Adipocyte (in vitro differentiated cells): ENCODE results near the gene HTRA2.

Experiments
- DNase-seq: peaks from one replicate; pipeline ENCODE4 v3.0.0-alpha.2; 2015; ENCODE audit warnings: low read depth
- H3K27me3 ChIP-seq: replicated peaks from 2 replicates; pipeline ENCODE4 v1.7.0; 2013; ENCODE audit warnings: mild to moderate bottlenecking, low read length, moderate library complexity; ENCODE audit not compliant: control insufficient read depth, insufficient read depth
- H3K36me3 ChIP-seq: 2 replicates; pipeline ENCODE4 v1.7.0; 2013; ENCODE audit warnings: low read length, mild to moderate bottlenecking, moderate library complexity; ENCODE audit not compliant: control insufficient read depth, insufficient read depth, severe bottlenecking
- H3K4me1 ChIP-seq: 2 replicates; pipeline ENCODE4 v1.7.0; 2013; ENCODE audit warnings: mild to moderate bottlenecking, low read length, moderate library complexity; ENCODE audit not compliant: control insufficient read depth, insufficient read depth
- H3K4me3 ChIP-seq: 2 replicates; pipeline ENCODE4 v1.7.0; 2013; ENCODE audit warnings: mild to moderate bottlenecking, low read length, moderate library complexity
- H3K9ac ChIP-seq: 2 replicates; pipeline ENCODE4 v1.7.0; 2013; ENCODE audit warnings: mild to moderate bottlenecking, low read length, moderate library complexity
- H3K9me3 ChIP-seq: 2 replicates; pipeline ENCODE4 v1.7.0; 2013; ENCODE audit warnings: mild to moderate bottlenecking, low read length, moderate library complexity; ENCODE audit not compliant: control insufficient read depth

The HTRA2 gene

GRCh38 chr2:74493546-74493945 lies 36.2 kb upstream of the HTRA2 start:
- no peaks in the 10 kb centered on the region for H3K27me3 ChIP-seq
- H3K4me1 ChIP-seq, result peaks cover 11% of the 10 kb centered on the region
- no peaks in the 10 kb centered on the region for H3K9me3 ChIP-seq
- no peak overlapping the region for H3K9ac ChIP-seq
- no peak for DNase-seq
- peaks cover 46% of the 10 kb centered on the region for H3K36me3 ChIP-seq
- no peak overlapping the region for H3K4me3 ChIP-seq

- Histone ChIP-seq H3K9me3 (no peaks in the 10 kb centered on the region), H3K4me1 (peaks cover 18% of the 10 kb centered on the region), H3K27me3 (no peaks in the 10 kb centered on the region), H3K4me3 (no peak overlapping the region), H3K9ac (no peak overlapping the region), H3K36me3 (peaks cover 40% of the 10 kb centered on the region)
- DNase-seq, result no peak
Measured at GRCh38 chr2:74495440-74495839, 34.3 kb upstream of the HTRA2 start.

GRCh38 chr2:74496997-74497776 lies 32.5 kb upstream of the HTRA2 start:
- Histone ChIP-seq H3K9me3 (no peaks in the 10 kb centered on the region), H3K4me1 (peaks cover 18% of the 10 kb centered on the region), H3K4me3 (peak overlapping the region; percentile 71), H3K36me3 (peaks cover 23% of the 10 kb centered on the region), H3K9ac (no peak overlapping the region), H3K27me3 (no peaks in the 10 kb centered on the region)
- DNase-seq, result no peak

- no peak overlapping the region for H3K9ac ChIP-seq
- H3K36me3 ChIP-seq, result peaks cover 15% of the 10 kb centered on the region
- no peaks in the 10 kb centered on the region for H3K27me3 ChIP-seq
- H3K4me3 ChIP-seq, result peak overlapping the region; percentile 71
- H3K9me3 ChIP-seq, result no peaks in the 10 kb centered on the region
- DNase-seq, result no peak
- H3K4me1 ChIP-seq, result peaks cover 21% of the 10 kb centered on the region
Measured at GRCh38 chr2:74497777-74498499, 31.8 kb upstream of the HTRA2 start.

- H3K4me1 ChIP-seq, result peaks cover 26% of the 10 kb centered on the region
- H3K9me3 ChIP-seq, result no peaks in the 10 kb centered on the region
- peak; percentile 59 for DNase-seq
- H3K4me3 ChIP-seq, result peak overlapping the region; percentile 71
- peaks cover 8% of the 10 kb centered on the region for H3K36me3 ChIP-seq
- no peaks in the 10 kb centered on the region for H3K27me3 ChIP-seq
- H3K9ac ChIP-seq, result peak overlapping the region; percentile 58
Measured at GRCh38 chr2:74498500-74499266, 31.1 kb upstream of the HTRA2 start.

DNA sequence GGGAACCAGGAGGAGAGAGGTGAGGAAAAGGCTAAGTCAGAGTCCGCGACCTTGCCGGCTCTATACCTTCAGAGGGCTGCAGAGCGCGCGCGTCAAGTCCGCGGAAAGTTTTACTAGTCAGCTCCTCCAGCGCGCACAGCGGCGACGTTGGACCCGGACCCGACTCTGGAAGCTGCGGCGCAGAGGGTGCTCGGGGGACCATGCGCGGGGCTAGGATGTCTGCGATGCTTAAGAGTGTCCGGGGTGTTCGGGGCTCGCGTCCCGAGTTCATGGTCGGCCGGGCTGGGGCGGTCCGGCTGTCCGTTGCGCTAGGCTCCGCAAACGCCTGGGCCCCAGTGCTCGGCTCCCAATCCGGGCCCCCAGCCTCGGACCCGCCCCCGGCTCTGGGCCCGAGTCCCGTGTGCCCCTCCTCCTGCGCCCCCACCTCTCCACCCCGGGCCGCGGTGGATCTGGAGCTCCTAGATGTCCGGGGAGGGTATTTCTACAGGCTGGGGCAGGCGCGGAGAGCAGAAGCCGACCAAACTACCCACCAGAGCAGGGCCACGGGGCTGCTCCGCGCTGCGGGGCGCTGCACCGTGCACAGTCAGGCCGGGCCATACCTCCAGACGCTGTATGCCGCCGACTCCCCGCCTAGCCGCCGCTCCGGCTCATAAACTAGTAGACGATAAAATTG lies 30.3 kb upstream of the HTRA2 start, which contains the start of gene LBX2:
TSS of gene LBX2 (minus strand) at position 337 of the 673 bp plus-strand sequence. CDS start at position 271, 66 bp downstream.
- no peaks in the 10 kb centered on the region for H3K27me3 ChIP-seq
- DNase-seq, result peak; percentile 58
- no peaks in the 10 kb centered on the region for H3K9me3 ChIP-seq
- peak within 1 kb of the TSS; percentile 71 for H3K4me3 ChIP-seq
- H3K36me3 ChIP-seq, result peaks cover under 1% of the 10 kb centered on the region
- peaks cover 32% of the 10 kb centered on the region for H3K4me1 ChIP-seq
- H3K9ac ChIP-seq, result peak within 1 kb of the TSS; percentile 58

- peak overlapping the region; percentile 71 for H3K4me3 ChIP-seq
- peaks cover 39% of the 10 kb centered on the region for H3K4me1 ChIP-seq
- H3K9ac ChIP-seq, result peak overlapping the region; percentile 58
- peaks cover 7% of the 10 kb centered on the region for H3K36me3 ChIP-seq
- no peaks in the 10 kb centered on the region for H3K27me3 ChIP-seq
- no peaks in the 10 kb centered on the region for H3K9me3 ChIP-seq
- DNase-seq, result no peak
Measured at GRCh38 chr2:74499940-74500577, 29.7 kb upstream of the HTRA2 start.

GRCh38 chr2:74500578-74500946 lies 29.2 kb upstream of the HTRA2 start:
- H3K27me3 ChIP-seq, result no peaks in the 10 kb centered on the region
- no peak for DNase-seq

DNA sequence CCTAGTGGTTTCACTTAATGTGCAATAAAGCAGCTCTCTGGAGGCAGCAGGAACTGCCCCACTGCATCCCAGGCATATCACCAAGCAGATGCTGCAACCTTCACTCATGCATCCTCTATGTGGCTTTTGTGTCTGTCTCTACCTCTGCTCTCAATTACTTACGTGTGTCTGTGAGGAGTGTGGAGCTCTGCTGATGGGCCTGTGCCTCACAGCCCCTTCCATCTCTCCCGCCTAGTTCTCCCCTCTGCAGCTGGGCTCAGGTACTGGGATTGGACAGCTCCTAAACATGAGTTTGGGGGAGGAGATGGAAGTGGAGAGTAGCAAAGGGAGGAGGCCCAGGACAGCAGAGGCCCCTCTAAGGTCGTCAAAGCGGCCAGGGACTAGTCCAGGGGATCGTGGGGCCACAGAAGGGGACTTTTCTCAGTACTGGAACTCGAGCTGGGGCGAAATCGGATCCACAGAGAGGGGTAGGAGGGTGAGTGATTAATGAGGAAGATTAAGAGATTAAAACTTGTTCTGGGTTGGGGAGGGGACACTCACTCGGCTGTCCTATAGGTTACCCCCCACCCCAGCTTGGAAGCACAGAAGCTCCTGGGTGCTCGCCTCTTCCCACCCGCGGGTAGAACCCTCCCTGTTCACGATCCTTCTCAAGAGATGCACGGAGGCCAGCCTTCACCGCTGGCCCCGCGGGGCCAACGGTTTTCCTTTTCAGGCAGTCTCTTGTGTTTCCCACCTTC lies 28.2 kb upstream of the HTRA2 start:
- peaks cover 18% of the 10 kb centered on the region for H3K36me3 ChIP-seq
- no peaks in the 10 kb centered on the region for H3K27me3 ChIP-seq
- peak overlapping the region; percentile 96 for H3K4me3 ChIP-seq
- H3K4me1 ChIP-seq, result peaks cover 53% of the 10 kb centered on the region
- DNase-seq, result no peak
- H3K9ac ChIP-seq, result peak overlapping the region; percentile 94
- no peaks in the 10 kb centered on the region for H3K9me3 ChIP-seq

More at GRCh38 chr2:74500578-74500946, 29.2 kb upstream of the HTRA2 start:
- Histone ChIP-seq H3K9ac (no peak overlapping the region), H3K36me3 (peaks cover 12% of the 10 kb centered on the region), H3K4me1 (peaks cover 44% of the 10 kb centered on the region), H3K9me3 (no peaks in the 10 kb centered on the region), H3K4me3 (no peak overlapping the region)

DNA sequence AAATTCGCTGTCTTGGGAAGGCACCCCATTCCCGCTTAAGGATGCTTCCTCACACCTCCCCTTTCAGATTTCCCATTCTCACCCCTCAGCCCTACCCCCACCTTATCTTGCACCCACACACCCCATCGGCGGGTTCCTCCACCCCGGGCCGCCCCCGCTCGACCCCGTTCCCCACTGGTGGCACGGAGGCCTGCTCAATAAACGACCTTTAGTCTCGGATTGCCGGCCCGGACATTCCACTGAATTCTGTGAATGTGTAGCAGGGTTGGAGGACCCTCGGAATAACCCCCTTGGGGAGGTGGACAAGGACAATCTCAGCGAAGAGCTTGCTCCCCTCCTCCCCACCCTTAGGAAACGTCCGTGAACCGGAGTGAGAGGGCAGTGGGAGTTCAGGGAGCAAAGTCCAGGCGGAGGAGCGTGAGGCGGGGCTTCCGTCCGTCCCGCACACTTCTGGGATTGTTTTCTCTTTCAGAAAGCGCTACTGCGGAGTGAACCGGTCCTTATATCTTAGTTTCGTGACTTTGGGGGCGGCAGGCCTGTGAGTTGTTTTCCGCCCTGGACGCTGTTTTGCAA lies 27.5 kb upstream of the HTRA2 start:
- peak overlapping the region; percentile 94 for H3K9ac ChIP-seq
- H3K36me3 ChIP-seq, result peaks cover 18% of the 10 kb centered on the region
- H3K4me3 ChIP-seq, result peak overlapping the region; percentile 96
- H3K27me3 ChIP-seq, result no peaks in the 10 kb centered on the region
- no peak for DNase-seq
- H3K9me3 ChIP-seq, result no peaks in the 10 kb centered on the region
- H3K4me1 ChIP-seq, result peaks cover 58% of the 10 kb centered on the region
